GM23338 (cell line): ENCODE results near the gene BEST1. TPM values are rescaled to one million over a fixed set of nuclear protein-coding genes. Genes with fewer than 3 reads are reported as not detected.

Experiments
- ATAC-seq: fragments of 200-7000 bp; cut with Tn5 transposase; 3 replicates; pipeline ENCODE4 v1.9.1; 2020
- DNase-seq: peaks from one replicate; pipeline ENCODE4 v3.0.0-alpha.2; 2015; ENCODE audit warnings: low spot score
- H2AFZ ChIP-seq: fragments of 200-600 bp; sonication (generic); 2 replicates; pipeline ENCODE4 v1.8.0; 2016; ENCODE audit warnings: antibody characterized with exemption, mild to moderate bottlenecking, moderate library complexity
- H3F3A ChIP-seq: fragments of 200-600 bp; sonication (generic); replicated peaks from 2 replicates; pipeline ENCODE4 v1.8.0; 2017; ENCODE audit warnings: antibody characterized with exemption, mixed run types, low read depth
- H3K27ac ChIP-seq: fragments of 200-600 bp; sonication (generic); 2 replicates; pipeline ENCODE4 v1.6.1; 2016; ENCODE audit warnings: low read depth
- H3K27me3 ChIP-seq: fragments of 200-600 bp; sonication (generic); 2 replicates; pipeline ENCODE4 v1.8.0; 2016; ENCODE audit warnings: mild to moderate bottlenecking, mixed run types, moderate library complexity; ENCODE audit not compliant: insufficient read depth
- H3K36me3 ChIP-seq: fragments of 200-600 bp; sonication (generic); 2 replicates; pipeline ENCODE4 v1.8.0; 2016; ENCODE audit warnings: mild to moderate bottlenecking; ENCODE audit not compliant: insufficient read depth
- H3K4me1 ChIP-seq: fragments of 200-600 bp; sonication (generic); 2 replicates; pipeline ENCODE4 v1.8.0; 2016; ENCODE audit warnings: mild to moderate bottlenecking, moderate library complexity; ENCODE audit not compliant: insufficient read depth
- H3K4me2 ChIP-seq: fragments of 200-600 bp; sonication (generic); 2 replicates; pipeline ENCODE4 v1.7.1; 2017; ENCODE audit warnings: mixed run types
- H3K4me3 ChIP-seq: fragments of 200-600 bp; sonication (generic); 2 replicates; pipeline ENCODE4 v1.6.1; 2016; ENCODE audit warnings: mixed run types
- H3K79me2 ChIP-seq: fragments of 200-600 bp; sonication (generic); replicated peaks from 2 replicates; pipeline ENCODE4 v1.8.0; 2017; ENCODE audit warnings: mild to moderate bottlenecking; ENCODE audit not compliant: insufficient read depth
- H3K9me2 ChIP-seq: fragments of 200-600 bp; sonication (generic); 2 replicates; pipeline ENCODE4 v1.8.0; 2017; ENCODE audit not compliant: insufficient read depth
- H4K20me1 ChIP-seq: fragments of 200-600 bp; sonication (generic); replicated peaks from 2 replicates; pipeline ENCODE4 v1.8.0; 2017; ENCODE audit warnings: mild to moderate bottlenecking; ENCODE audit not compliant: insufficient read depth
- H3K27ac Mint-ChIP-seq: 2 replicates; pipeline ENCODE4 v1.8.0; 2020; ENCODE audit warnings: inconsistent platforms, mild to moderate bottlenecking, moderate library complexity, mixed read lengths
- H3K27me3 Mint-ChIP-seq: 3 replicates; pipeline ENCODE4 v1.8.0; 2022; ENCODE audit warnings: low read depth, mild to moderate bottlenecking, moderate library complexity, mixed read lengths, inconsistent platforms; ENCODE audit not compliant: insufficient read depth, poor library complexity
- H3K36me3 Mint-ChIP-seq: 3 replicates; pipeline ENCODE4 v1.8.0; 2021; ENCODE audit warnings: low read depth, mild to moderate bottlenecking, inconsistent platforms, moderate library complexity, mixed read lengths
- H3K4me1 Mint-ChIP-seq: 3 replicates; pipeline ENCODE4 v1.8.0; 2020; ENCODE audit warnings: mild to moderate bottlenecking, inconsistent platforms, mixed read lengths
- H3K4me3 Mint-ChIP-seq: 3 replicates; pipeline ENCODE4 v1.8.0; 2021; ENCODE audit warnings: moderate library complexity, mild to moderate bottlenecking, inconsistent platforms, mixed read lengths
- H3K9me3 Mint-ChIP-seq: 3 replicates; pipeline ENCODE4 v1.8.0; 2020; ENCODE audit warnings: moderate library complexity, mild to moderate bottlenecking, inconsistent platforms, mixed read lengths
- CREB1 ChIP-seq: fragments of 250-450 bp; sonication (Bioruptor Pico); IDR thresholded peaks from 2 replicates; pipeline ENCODE4 v1.5.0; 2020; ENCODE audit warnings: low read depth, mild to moderate bottlenecking, moderate library complexity
- EZH2 ChIP-seq: fragments of 200-600 bp; sonication (generic); IDR thresholded peaks from one replicate; pipeline ENCODE4 v1.8.0; 2017; ENCODE audit warnings: antibody characterized with exemption, mild to moderate bottlenecking, low read depth; ENCODE audit not compliant: unreplicated experiment
- JUNB ChIP-seq: IDR thresholded peaks from one replicate; pipeline ENCODE4 v1.6.1; 2016; ENCODE audit warnings: antibody characterized with exemption; ENCODE audit not compliant: unreplicated experiment
- NANOG ChIP-seq: IDR thresholded peaks from 2 replicates; pipeline ENCODE4 v1.6.1; 2016; ENCODE audit warnings: antibody characterized with exemption, borderline replicate concordance
- POLR2AphosphoS5 ChIP-seq: IDR thresholded peaks from 2 replicates; pipeline ENCODE4 v1.6.1; 2016; ENCODE audit warnings: antibody characterized with exemption, low read depth
- STAT1 ChIP-seq: IDR thresholded peaks from one replicate; pipeline ENCODE4 v1.6.1; 2016; ENCODE audit warnings: antibody characterized with exemption; ENCODE audit not compliant: unreplicated experiment
- ZNF114 ChIP-seq: fragments of 250-450 bp; sonication (Bioruptor Pico); IDR thresholded peaks from 2 replicates; pipeline ENCODE4 v1.5.0; 2020; ENCODE audit warnings: mild to moderate bottlenecking, moderate library complexity
- ZNF462 ChIP-seq: fragments of 250-450 bp; sonication (Bioruptor Pico); IDR thresholded peaks from 2 replicates; pipeline ENCODE4 v1.5.0; 2020; ENCODE audit warnings: mild to moderate bottlenecking, moderate library complexity
- polyA plus RNA-seq: library from polyadenylated mRNA; unstranded; fragments of >200 nt; fragmentation: Nextera tagmentation; extraction: Ambion mirVana; gene quantifications from 2 replicates; pipeline ENCODE4 v1.2.1, GENCODE V29; 2016
- total RNA-seq: library from RNA; depleted of rRNA; stranded (reverse); fragments of >200 nt; shearing (Covaris generic); gene quantifications from 2 replicates; pipeline ENCODE4 v1.2.3, GENCODE V29; 2014
- TF ChIP-seq, protein P1 (sequence below): IDR thresholded peaks from one replicate; pipeline ENCODE4 v1.6.1; 2018; ENCODE audit warnings: antibody characterized with exemption; ENCODE audit not compliant: unreplicated experiment

Gene BEST1
- total and polyA plus RNA-seq, 2 experiments from 2014 or later: 0.35 to 0.44 TPM

DNA sequence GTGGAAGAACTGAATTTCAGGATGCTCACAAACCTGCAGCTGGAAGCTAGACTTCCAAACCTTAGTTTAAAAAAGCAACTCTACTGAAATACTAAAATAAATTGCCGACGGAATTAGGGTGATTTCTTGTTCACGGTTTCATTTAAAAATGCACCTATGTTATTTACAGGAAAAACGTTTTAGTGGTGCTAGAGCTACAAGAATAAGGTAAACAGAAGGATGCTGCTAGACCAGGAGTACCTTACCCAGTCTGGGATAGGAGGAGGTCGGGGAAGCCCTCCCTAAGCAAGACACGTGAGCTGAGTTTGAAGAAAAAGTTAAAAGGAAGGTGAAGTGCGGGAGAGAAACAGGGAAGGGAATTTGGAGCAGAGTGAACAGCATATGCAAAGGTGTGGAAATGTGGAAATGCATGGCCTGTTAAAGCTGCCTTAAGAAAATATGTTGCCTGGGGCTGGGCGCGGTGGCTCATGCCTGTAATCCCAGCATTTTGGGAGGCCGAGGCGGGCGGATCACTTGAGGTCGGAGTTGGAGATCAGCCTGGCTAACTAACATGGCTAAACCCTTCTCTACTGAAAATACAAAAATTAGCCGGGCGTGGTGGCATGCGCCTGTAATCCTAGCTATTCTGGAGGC lies 18.7 kb downstream of the BEST1 start:
- peaks cover 31% of the 10 kb centered on the region for H3K36me3 Mint-ChIP-seq
- peaks cover 31% of the 10 kb centered on the region for H3F3A ChIP-seq
- no peak for TF ChIP-seq CREB1
- TF ChIP-seq JUNB: no peak
- no peak for TF ChIP-seq POLR2AphosphoS5
- no peak for TF ChIP-seq EZH2
- TF ChIP-seq NANOG: no peak
- TF ChIP-seq ZNF114 (CRISPR knock-in tag): no peak
- TF ChIP-seq, protein P1, sequence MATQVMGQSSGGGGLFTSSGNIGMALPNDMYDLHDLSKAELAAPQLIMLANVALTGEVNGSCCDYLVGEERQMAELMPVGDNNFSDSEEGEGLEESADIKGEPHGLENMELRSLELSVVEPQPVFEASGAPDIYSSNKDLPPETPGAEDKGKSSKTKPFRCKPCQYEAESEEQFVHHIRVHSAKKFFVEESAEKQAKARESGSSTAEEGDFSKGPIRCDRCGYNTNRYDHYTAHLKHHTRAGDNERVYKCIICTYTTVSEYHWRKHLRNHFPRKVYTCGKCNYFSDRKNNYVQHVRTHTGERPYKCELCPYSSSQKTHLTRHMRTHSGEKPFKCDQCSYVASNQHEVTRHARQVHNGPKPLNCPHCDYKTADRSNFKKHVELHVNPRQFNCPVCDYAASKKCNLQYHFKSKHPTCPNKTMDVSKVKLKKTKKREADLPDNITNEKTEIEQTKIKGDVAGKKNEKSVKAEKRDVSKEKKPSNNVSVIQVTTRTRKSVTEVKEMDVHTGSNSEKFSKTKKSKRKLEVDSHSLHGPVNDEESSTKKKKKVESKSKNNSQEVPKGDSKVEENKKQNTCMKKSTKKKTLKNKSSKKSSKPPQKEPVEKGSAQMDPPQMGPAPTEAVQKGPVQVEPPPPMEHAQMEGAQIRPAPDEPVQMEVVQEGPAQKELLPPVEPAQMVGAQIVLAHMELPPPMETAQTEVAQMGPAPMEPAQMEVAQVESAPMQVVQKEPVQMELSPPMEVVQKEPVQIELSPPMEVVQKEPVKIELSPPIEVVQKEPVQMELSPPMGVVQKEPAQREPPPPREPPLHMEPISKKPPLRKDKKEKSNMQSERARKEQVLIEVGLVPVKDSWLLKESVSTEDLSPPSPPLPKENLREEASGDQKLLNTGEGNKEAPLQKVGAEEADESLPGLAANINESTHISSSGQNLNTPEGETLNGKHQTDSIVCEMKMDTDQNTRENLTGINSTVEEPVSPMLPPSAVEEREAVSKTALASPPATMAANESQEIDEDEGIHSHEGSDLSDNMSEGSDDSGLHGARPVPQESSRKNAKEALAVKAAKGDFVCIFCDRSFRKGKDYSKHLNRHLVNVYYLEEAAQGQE: no peak
- no peak overlapping the region for H2AFZ ChIP-seq
- peak overlapping the region; percentile 56; the same call in 1 of the 2 replicates for H3K27ac ChIP-seq
- H3K27ac Mint-ChIP-seq: peak overlapping the region; percentile 98; the same call in 1 of the 2 replicates
- H3K9me2 ChIP-seq: 0 out of 2 replicates have a peak, but pooled peaks cover 4% of the 10 kb centered on the region
- ATAC-seq (no peak), DNase-seq (no peak)
- no peaks in the 10 kb centered on the region for H3K27me3 ChIP-seq
- H3K79me2 ChIP-seq: peaks cover 43% of the 10 kb centered on the region
- peak overlapping the region; percentile 95 for H3K4me3 Mint-ChIP-seq
- H4K20me1 ChIP-seq: peaks cover 30% of the 10 kb centered on the region
- peaks cover 49% of the 10 kb centered on the region for H3K4me1 ChIP-seq
- peaks cover 53% of the 10 kb centered on the region for H3K4me1 Mint-ChIP-seq
- peak overlapping the region; percentile 100 for H3K4me3 ChIP-seq
- H3K4me2 ChIP-seq: peak overlapping the region; percentile 100
- H3K9me3 Mint-ChIP-seq: peaks cover 2% of the 10 kb centered on the region; the same call in 2 of the 3 replicates
- peaks cover 25% of the 10 kb centered on the region for H3K36me3 ChIP-seq
- H3K27me3 Mint-ChIP-seq: peaks cover 27% of the 10 kb centered on the region

GRCh38 chr11:61969391-61969758 lies 19.2 kb downstream of the BEST1 start:
- peaks cover 26% of the 10 kb centered on the region for H3K36me3 Mint-ChIP-seq
- peak overlapping the region; percentile 3; the same call in 1 of the 2 replicates for H3K27ac Mint-ChIP-seq
- peaks cover 20% of the 10 kb centered on the region for H3K36me3 ChIP-seq
- peak overlapping the region; percentile 18; the same call in 2 of the 3 replicates for H3K4me3 Mint-ChIP-seq
- 0 out of 2 replicates have a peak overlapping the region, but pooled peaks have one; percentile 56 for H3K27ac ChIP-seq
- H4K20me1 ChIP-seq: peaks cover 25% of the 10 kb centered on the region
- H3K9me2 ChIP-seq: 0 out of 2 replicates have a peak, but pooled peaks cover 4% of the 10 kb centered on the region
- peaks cover 26% of the 10 kb centered on the region for H3F3A ChIP-seq
- H2AFZ ChIP-seq: no peak overlapping the region
- DNase-seq (no peak), ATAC-seq (no peak)
- H3K4me2 ChIP-seq: peak overlapping the region; percentile 100; the same call in 1 of the 2 replicates
- H3K4me3 ChIP-seq: no peak overlapping the region
- H3K9me3 Mint-ChIP-seq: no peaks in the 10 kb centered on the region
- peaks cover 49% of the 10 kb centered on the region for H3K4me1 ChIP-seq
- peaks cover 25% of the 10 kb centered on the region for H3K27me3 Mint-ChIP-seq
- no peaks in the 10 kb centered on the region for H3K27me3 ChIP-seq
- H3K79me2 ChIP-seq: peaks cover 43% of the 10 kb centered on the region
- peaks cover 53% of the 10 kb centered on the region for H3K4me1 Mint-ChIP-seq
- TF ChIP-seq POLR2AphosphoS5 (no peak), STAT1 (no peak), ZNF462 (CRISPR knock-in tag) (no peak)
